Lung (tissue), 12 donors: Measurements from ENCODE around the gene GRK6. TPM values are rescaled to one million over a fixed set of nuclear protein-coding genes. Genes with fewer than 3 reads are reported as not detected.

Experiments used
- ATAC-seq: fragments of 200-7000 bp; cut with Tn5 transposase; one replicate; pipeline ENCODE4 v1.9.1; 2020; ENCODE audit warnings: moderate number of reproducible peaks; ENCODE audit not compliant: insufficient read depth, low FRiP score
- DNase-seq, 3 donors: peaks; one replicate each; pipeline ENCODE4 v3.0.0-alpha.2; 2013 to 2017
- H3K27ac ChIP-seq, 2 donors: one replicate each; pipeline ENCODE4 v1.5.1; 2013; ENCODE audit warnings: mild to moderate bottlenecking in 2 of 2, moderate library complexity in 2 of 2, control low read depth in 1 of 2, inconsistent platforms in 1 of 2, low read depth in 1 of 2, low read length in 1 of 2
- H3K27me3 ChIP-seq, 3 donors: one replicate each; pipeline ENCODE4 v1.5.1; 2013; ENCODE audit warnings: low read length in 2 of 3; ENCODE audit not compliant: control insufficient read depth in 3 of 3, insufficient read depth in 3 of 3
- H3K36me3 ChIP-seq, 4 donors: one replicate each; pipeline ENCODE4 v1.5.1; 2013; ENCODE audit warnings: low read length in 4 of 4, mild to moderate bottlenecking in 1 of 4, moderate library complexity in 1 of 4; ENCODE audit not compliant: control insufficient read depth in 4 of 4, insufficient read depth in 4 of 4
- H3K4me1 ChIP-seq, 5 donors: one replicate each; pipeline ENCODE4 v1.5.1; 2013; ENCODE audit warnings: low read length in 5 of 5, mild to moderate bottlenecking in 2 of 5, moderate library complexity in 1 of 5; ENCODE audit not compliant: control insufficient read depth in 5 of 5, insufficient read depth in 5 of 5
- H3K4me3 ChIP-seq: one replicate; pipeline ENCODE4 v1.5.1; 2013; ENCODE audit warnings: mild to moderate bottlenecking, control low read depth, moderate library complexity
- H3K9ac ChIP-seq, 2 donors: one replicate each; pipeline ENCODE4 v1.5.1; 2013; ENCODE audit warnings: low read length in 2 of 2, control low read depth in 1 of 2; ENCODE audit not compliant: insufficient read depth in 1 of 2
- H3K9me3 ChIP-seq, 4 donors: one replicate each; pipeline ENCODE4 v1.5.1; 2013; ENCODE audit warnings: low read length in 3 of 4, mild to moderate bottlenecking in 1 of 4, moderate library complexity in 1 of 4; ENCODE audit not compliant: control insufficient read depth in 4 of 4, insufficient read depth in 3 of 4
- WGBS, 2 donors: extraction: QIAGEN DNeasy Blood & Tissue Kit; methylation state at CpG; one replicate each; pipeline ENCODE4 v1.1.7; 2013; 5-methylcytosine and 5-hydroxymethylcytosine counted together
- polyA plus RNA-seq, 2 donors: library from polyadenylated mRNA; stranded (reverse); fragments of 200-250 nt; gene quantifications; one replicate each; pipeline ENCODE4 v1.2.1, GENCODE V29; 2013
- total RNA-seq, 2 donors: library from RNA; depleted of rRNA in 1 of 2; stranded (reverse); fragments of >200 nt in 1 of 2; gene quantifications; one replicate each; pipeline ENCODE4 v1.2.1, GENCODE V29; 2014 to 2021
- TF ChIP-seq, protein P1 (sequence below): IDR thresholded peaks from 2 replicates; pipeline ENCODE4 v1.5.1; 2012; ENCODE audit warnings: mild to moderate bottlenecking; ENCODE audit errors: control extremely low read depth, extremely low read depth
- donor health status: control.
- donor health status: control.
- donor health status: Bipolar disorder and iron deficiency.
- donor health status: healthy.
- donor health status: DM: yes; HTN: yes; CAD: no.

The GRK6 gene
- total and polyA plus RNA-seq, 4 donors, result 20.7 to 68.0 (median 40.3) TPM

DNA sequence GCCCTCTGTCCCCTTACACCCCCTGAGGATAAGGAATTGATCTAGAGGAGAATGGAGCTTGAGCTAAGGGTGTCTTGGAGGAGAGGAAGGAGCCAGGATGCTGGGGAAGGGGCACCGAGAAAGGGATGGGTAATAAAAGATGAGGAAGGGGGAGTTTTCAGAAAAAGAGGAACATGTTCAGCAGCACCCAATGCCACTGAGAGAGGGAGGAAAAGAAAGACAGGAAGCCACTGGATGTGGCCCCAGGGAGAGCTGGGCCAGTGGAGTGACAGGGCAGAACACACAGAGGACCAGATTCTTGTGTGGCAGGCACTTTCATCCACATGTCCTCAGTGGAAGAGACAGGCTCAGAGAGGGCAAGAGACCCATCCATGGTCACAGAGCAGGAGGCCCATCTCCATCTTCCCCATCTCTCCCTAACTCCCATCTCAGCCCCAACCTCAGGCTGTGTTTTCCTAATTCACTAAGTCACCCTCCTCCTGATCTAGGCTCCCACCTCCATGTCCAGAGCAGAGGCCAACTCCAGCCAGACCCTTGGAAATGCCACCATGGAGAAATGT is 33.2 kb upstream of the GRK6 start:
- Histone ChIP-seq H3K36me3 (no peaks in the 10 kb centered on the region), H3K27me3 (peaks cover 3 to 12% (median 10%) of the 10 kb centered on the region in 3 donors), H3K9ac (no peak overlapping the region), H3K4me3 (no peak overlapping the region), H3K4me1 (peaks cover 0 to 6% (median 0%) of the 10 kb centered on the region in 5 donors), H3K9me3 (no peaks in the 10 kb centered on the region), H3K27ac (no peak overlapping the region)
- TF ChIP-seq, protein P1, sequence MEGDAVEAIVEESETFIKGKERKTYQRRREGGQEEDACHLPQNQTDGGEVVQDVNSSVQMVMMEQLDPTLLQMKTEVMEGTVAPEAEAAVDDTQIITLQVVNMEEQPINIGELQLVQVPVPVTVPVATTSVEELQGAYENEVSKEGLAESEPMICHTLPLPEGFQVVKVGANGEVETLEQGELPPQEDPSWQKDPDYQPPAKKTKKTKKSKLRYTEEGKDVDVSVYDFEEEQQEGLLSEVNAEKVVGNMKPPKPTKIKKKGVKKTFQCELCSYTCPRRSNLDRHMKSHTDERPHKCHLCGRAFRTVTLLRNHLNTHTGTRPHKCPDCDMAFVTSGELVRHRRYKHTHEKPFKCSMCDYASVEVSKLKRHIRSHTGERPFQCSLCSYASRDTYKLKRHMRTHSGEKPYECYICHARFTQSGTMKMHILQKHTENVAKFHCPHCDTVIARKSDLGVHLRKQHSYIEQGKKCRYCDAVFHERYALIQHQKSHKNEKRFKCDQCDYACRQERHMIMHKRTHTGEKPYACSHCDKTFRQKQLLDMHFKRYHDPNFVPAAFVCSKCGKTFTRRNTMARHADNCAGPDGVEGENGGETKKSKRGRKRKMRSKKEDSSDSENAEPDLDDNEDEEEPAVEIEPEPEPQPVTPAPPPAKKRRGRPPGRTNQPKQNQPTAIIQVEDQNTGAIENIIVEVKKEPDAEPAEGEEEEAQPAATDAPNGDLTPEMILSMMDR, result no peak
- ATAC-seq (no peak), DNase-seq (no peak)
- WGBS, 2 donors, result 42 to 79% methylated on average over 1 of the region's 1 CpG

GRCh38 chr5:177393990-177394389 is 32.5 kb upstream of the GRK6 start:
- H3K27me3 ChIP-seq, result peaks cover 3 to 19% (median 10%) of the 10 kb centered on the region in 3 donors
- TF ChIP-seq, protein P1, result no peak
- ATAC-seq (no peak), DNase-seq (no peak)
- peaks cover 0 to 6% (median 0%) of the 10 kb centered on the region in 5 donors for H3K4me1 ChIP-seq
- WGBS, 2 donors, result 85 to 87% methylated on average over 5 of the region's 5 CpGs
- no peaks in the 10 kb centered on the region for H3K36me3 ChIP-seq
- no peak overlapping the region for H3K9ac ChIP-seq
- no peak overlapping the region for H3K4me3 ChIP-seq
- no peak overlapping the region for H3K27ac ChIP-seq
- no peaks in the 10 kb centered on the region for H3K9me3 ChIP-seq

DNA sequence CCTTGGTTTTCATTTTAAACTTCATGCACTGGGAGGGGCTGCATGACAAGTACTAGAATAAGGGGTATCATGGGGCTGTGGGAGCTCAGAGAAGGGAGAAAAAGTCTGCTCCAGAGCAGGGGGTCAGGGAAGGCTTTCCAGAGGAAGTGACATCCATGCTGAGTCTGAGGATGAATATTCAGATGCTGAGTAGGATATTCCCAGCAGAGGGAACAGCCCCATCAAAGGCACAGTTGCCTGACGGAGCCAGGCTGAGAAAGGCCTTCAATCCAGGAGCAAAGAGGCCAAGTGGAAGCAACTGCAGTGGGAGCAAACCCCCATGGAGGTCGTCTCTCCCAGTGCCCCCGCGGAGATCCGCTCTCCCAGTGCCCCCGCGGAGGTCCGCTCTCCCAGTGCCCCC is 30.4 kb upstream of the GRK6 start:
- WGBS, 2 donors, result 54 to 64% methylated on average over 8 of the region's 8 CpGs

More for the DNA sequence above, 30.4 kb upstream of the GRK6 start:
- H3K27me3 ChIP-seq, result peaks cover 3 to 38% (median 26%) of the 10 kb centered on the region in 3 donors
- H3K9ac ChIP-seq, result no peak overlapping the region
- TF ChIP-seq, protein P1, result no peak
- peaks cover 0 to 2% (median 0%) of the 10 kb centered on the region in 4 donors for H3K9me3 ChIP-seq
- H3K36me3 ChIP-seq, result no peaks in the 10 kb centered on the region
- H3K4me1 ChIP-seq, result peaks cover 0 to 9% (median 6%) of the 10 kb centered on the region in 5 donors
- H3K27ac ChIP-seq, result no peak overlapping the region
- H3K4me3 ChIP-seq, result no peak overlapping the region
- no peak for ATAC-seq
- DNase-seq, result no peak
